Lung (tissue), 12 donors: ENCODE results near the gene PRRX2. TPM values are rescaled to one million over a fixed set of nuclear protein-coding genes. Genes with fewer than 3 reads are reported as not detected.
A peak's percentile ranks its signal among the peaks of the same experiment; 100 is the strongest.

Source experiments
- ATAC-seq: fragments of 200-7000 bp; cut with Tn5 transposase; one replicate; pipeline ENCODE4 v1.9.1; 2020; ENCODE audit warnings: moderate number of reproducible peaks; ENCODE audit not compliant: insufficient read depth, low FRiP score
- DNase-seq, 3 donors: peaks; one replicate each; pipeline ENCODE4 v3.0.0-alpha.2; 2013 to 2017
- H3K27ac ChIP-seq, 2 donors: one replicate each; pipeline ENCODE4 v1.5.1; 2013; ENCODE audit warnings: mild to moderate bottlenecking in 2 of 2, moderate library complexity in 2 of 2, control low read depth in 1 of 2, inconsistent platforms in 1 of 2, low read depth in 1 of 2, low read length in 1 of 2
- H3K27me3 ChIP-seq, 3 donors: one replicate each; pipeline ENCODE4 v1.5.1; 2013; ENCODE audit warnings: low read length in 2 of 3; ENCODE audit not compliant: control insufficient read depth in 3 of 3, insufficient read depth in 3 of 3
- H3K36me3 ChIP-seq, 4 donors: one replicate each; pipeline ENCODE4 v1.5.1; 2013; ENCODE audit warnings: low read length in 4 of 4, mild to moderate bottlenecking in 1 of 4, moderate library complexity in 1 of 4; ENCODE audit not compliant: control insufficient read depth in 4 of 4, insufficient read depth in 4 of 4
- H3K4me1 ChIP-seq, 5 donors: one replicate each; pipeline ENCODE4 v1.5.1; 2013; ENCODE audit warnings: low read length in 5 of 5, mild to moderate bottlenecking in 2 of 5, moderate library complexity in 1 of 5; ENCODE audit not compliant: control insufficient read depth in 5 of 5, insufficient read depth in 5 of 5
- H3K4me3 ChIP-seq: one replicate; pipeline ENCODE4 v1.5.1; 2013; ENCODE audit warnings: mild to moderate bottlenecking, control low read depth, moderate library complexity
- H3K9ac ChIP-seq, 2 donors: one replicate each; pipeline ENCODE4 v1.5.1; 2013; ENCODE audit warnings: low read length in 2 of 2, control low read depth in 1 of 2; ENCODE audit not compliant: insufficient read depth in 1 of 2
- H3K9me3 ChIP-seq, 4 donors: one replicate each; pipeline ENCODE4 v1.5.1; 2013; ENCODE audit warnings: low read length in 3 of 4, mild to moderate bottlenecking in 1 of 4, moderate library complexity in 1 of 4; ENCODE audit not compliant: control insufficient read depth in 4 of 4, insufficient read depth in 3 of 4
- WGBS, 2 donors: extraction: QIAGEN DNeasy Blood & Tissue Kit; methylation state at CpG; one replicate each; pipeline ENCODE4 v1.1.7; 2013; 5-methylcytosine and 5-hydroxymethylcytosine counted together
- polyA plus RNA-seq, 2 donors: library from polyadenylated mRNA; stranded (reverse); fragments of 200-250 nt; gene quantifications; one replicate each; pipeline ENCODE4 v1.2.1, GENCODE V29; 2013
- total RNA-seq, 2 donors: library from RNA; depleted of rRNA in 1 of 2; stranded (reverse); fragments of >200 nt in 1 of 2; gene quantifications; one replicate each; pipeline ENCODE4 v1.2.1, GENCODE V29; 2014 to 2021
- TF ChIP-seq, protein P1 (sequence below): IDR thresholded peaks from 2 replicates; pipeline ENCODE4 v1.5.1; 2012; ENCODE audit warnings: mild to moderate bottlenecking; ENCODE audit errors: control extremely low read depth, extremely low read depth
- donor health status: control.
- donor health status: control.
- donor health status: Bipolar disorder and iron deficiency.
- donor health status: healthy.
- donor health status: DM: yes; HTN: yes; CAD: no.

The PRRX2 gene
- total and polyA plus RNA-seq, 4 donors = 2.2 to 3.8 (median 3.5) TPM

DNA sequence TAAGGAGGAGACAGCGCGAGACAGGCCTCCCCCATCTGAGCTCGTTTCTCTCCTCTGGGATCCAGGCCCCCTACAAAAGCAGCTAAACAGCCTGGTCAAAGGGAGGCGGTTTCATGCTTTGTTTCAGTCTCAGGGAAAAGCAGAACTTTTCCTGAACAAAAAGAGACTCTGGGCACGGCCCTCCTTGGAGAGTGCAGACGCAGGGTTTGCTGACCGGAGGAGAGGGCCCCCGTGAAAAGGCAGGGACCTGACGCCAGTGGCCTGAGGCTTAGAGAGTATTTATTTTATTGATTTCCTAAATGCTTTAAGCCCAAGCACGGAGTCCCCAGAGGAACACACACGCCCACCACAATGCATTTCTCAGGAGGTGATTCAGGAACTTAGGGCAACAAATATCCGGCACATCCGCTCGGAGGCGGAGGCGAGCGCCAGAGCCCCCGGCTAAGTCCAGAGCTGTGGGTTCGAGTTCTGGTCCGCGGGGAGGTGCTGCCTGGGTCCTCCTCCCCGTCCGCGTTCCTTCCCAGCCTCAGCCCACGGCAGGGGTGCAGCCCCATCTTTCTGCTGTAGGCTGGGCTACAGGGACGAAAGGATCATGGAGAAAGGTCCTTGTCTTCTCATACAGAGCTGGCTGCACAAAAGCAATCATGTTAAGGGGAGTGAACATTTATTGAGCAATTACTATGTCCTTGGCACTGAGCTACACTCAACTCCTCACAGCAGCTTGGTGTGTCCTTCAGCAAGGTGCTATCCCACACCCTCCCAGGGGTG is 47.4 kb downstream of the PRRX2 start:
- Histone ChIP-seq H3K27ac (no peak overlapping the region), H3K4me3 (no peak overlapping the region), H3K36me3 (no peaks in the 10 kb centered on the region), H3K27me3 (no peaks in the 10 kb centered on the region), H3K4me1 (peaks cover 0 to 20% (median 0%) of the 10 kb centered on the region in 5 donors), H3K9ac (peak overlapping the region in 1 of 2 donors; percentile 11), H3K9me3 (no peaks in the 10 kb centered on the region)
- TF ChIP-seq, protein P1, sequence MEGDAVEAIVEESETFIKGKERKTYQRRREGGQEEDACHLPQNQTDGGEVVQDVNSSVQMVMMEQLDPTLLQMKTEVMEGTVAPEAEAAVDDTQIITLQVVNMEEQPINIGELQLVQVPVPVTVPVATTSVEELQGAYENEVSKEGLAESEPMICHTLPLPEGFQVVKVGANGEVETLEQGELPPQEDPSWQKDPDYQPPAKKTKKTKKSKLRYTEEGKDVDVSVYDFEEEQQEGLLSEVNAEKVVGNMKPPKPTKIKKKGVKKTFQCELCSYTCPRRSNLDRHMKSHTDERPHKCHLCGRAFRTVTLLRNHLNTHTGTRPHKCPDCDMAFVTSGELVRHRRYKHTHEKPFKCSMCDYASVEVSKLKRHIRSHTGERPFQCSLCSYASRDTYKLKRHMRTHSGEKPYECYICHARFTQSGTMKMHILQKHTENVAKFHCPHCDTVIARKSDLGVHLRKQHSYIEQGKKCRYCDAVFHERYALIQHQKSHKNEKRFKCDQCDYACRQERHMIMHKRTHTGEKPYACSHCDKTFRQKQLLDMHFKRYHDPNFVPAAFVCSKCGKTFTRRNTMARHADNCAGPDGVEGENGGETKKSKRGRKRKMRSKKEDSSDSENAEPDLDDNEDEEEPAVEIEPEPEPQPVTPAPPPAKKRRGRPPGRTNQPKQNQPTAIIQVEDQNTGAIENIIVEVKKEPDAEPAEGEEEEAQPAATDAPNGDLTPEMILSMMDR = no peak
- no peak for ATAC-seq
- peak in 1 of 3 donors; percentile 22 for DNase-seq
- WGBS, 2 donors = 36 to 49% methylated on average over 26 of the region's 26 CpGs

DNA sequence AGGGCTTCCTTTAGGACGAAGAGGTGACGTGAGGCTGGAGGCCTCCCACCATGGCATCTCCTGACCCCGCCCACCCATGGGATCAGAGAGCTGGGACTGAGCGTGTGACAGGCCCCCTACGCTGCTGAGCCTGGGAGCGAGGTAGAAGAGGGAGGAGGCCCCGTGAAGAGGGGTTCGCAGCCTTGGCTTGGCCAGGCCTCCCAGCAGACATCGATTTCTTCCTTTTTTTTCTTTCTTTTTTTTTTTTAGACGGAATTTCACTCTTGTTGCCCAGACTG is 47.9 kb downstream of the PRRX2 start:
- no peak for DNase-seq
- WGBS, 2 donors = 92 to 93% methylated on average over 10 of the region's 10 CpGs

GRCh38 chr9:129714511-129715061 is 49.1 kb downstream of the PRRX2 start:
- DNase-seq (no peak), ATAC-seq (no peak)
- Histone ChIP-seq H3K9ac (no peak overlapping the region), H3K4me1 (peaks cover 0 to 20% (median 5%) of the 10 kb centered on the region in 5 donors), H3K27ac (no peak overlapping the region), H3K36me3 (no peaks in the 10 kb centered on the region), H3K4me3 (no peak overlapping the region), H3K9me3 (peaks cover 0 to 2% (median 0%) of the 10 kb centered on the region in 4 donors), H3K27me3 (peaks cover 0 to 5% (median 0%) of the 10 kb centered on the region in 3 donors)
- TF ChIP-seq, protein P1 = no peak
- WGBS, 2 donors = 76 to 82% methylated on average over 15 of the region's 15 CpGs

More for the DNA sequence above, 47.9 kb downstream of the PRRX2 start:
- Histone ChIP-seq H3K9me3 (no peaks in the 10 kb centered on the region), H3K4me1 (peaks cover 0 to 20% (median 0%) of the 10 kb centered on the region in 5 donors), H3K27ac (no peak overlapping the region), H3K4me3 (no peak overlapping the region), H3K9ac (no peak overlapping the region), H3K27me3 (no peaks in the 10 kb centered on the region), H3K36me3 (no peaks in the 10 kb centered on the region)
- TF ChIP-seq, protein P1 = no peak
- no peak for ATAC-seq
